ENCODE results near the gene LGALS1. TPM values are rescaled to one million over a fixed set of nuclear protein-coding genes. Genes with fewer than 3 reads are reported as not detected.

Gene LGALS1
- total and polyA plus RNA-seq, 4 donors = 35.6 to 138 (median 91.6) TPM

DNA sequence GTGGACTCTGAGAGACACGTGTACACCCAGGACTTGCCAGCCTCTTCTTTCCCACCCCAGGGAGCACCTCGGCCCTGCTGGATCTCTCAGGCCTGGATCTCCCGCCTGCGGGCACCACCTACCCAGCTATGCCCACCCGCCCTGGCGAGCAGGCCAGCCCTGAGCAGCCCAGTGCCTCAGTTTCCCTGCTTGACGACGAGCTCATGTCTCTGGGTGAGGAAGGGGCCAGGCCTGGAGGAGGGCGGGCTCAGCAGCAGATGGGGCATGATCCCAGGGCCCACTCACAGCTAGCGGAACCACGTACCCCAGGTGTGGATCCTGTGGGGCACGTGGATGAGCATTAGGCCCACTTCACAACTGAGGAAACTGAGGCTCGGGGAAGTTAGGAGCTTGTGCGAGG, 49.7 kb upstream of the LGALS1 start:
- no peak for DNase-seq (ENCODE audit: low spot score)
- TF ChIP-seq, protein P1, sequence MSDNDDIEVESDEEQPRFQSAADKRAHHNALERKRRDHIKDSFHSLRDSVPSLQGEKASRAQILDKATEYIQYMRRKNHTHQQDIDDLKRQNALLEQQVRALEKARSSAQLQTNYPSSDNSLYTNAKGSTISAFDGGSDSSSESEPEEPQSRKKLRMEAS (IDR thresholded peaks at IDR 0.05) = no peak
- TF ChIP-seq REST (IDR thresholded peaks at IDR 0.05) (no peak), SP1 (IDR thresholded peaks at IDR 0.05) (no peak), FOXA1 (IDR thresholded peaks at IDR 0.05) (no peak), TAF1 (conservative IDR thresholded peaks at IDR 0.05) (no peak), EGR1 (IDR thresholded peaks at IDR 0.05; ENCODE audit: low read depth in 2 of 2) (no peak), NR2F2 (IDR thresholded peaks at IDR 0.05) (no peak), FOXA2 (IDR thresholded peaks at IDR 0.05) (no peak), RXRA (IDR thresholded peaks at IDR 0.05) (no peak)
- TF ChIP-seq, protein P2, sequence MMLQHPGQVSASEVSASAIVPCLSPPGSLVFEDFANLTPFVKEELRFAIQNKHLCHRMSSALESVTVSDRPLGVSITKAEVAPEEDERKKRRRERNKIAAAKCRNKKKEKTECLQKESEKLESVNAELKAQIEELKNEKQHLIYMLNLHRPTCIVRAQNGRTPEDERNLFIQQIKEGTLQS (IDR thresholded peaks at IDR 0.05) = no peak

DNA sequence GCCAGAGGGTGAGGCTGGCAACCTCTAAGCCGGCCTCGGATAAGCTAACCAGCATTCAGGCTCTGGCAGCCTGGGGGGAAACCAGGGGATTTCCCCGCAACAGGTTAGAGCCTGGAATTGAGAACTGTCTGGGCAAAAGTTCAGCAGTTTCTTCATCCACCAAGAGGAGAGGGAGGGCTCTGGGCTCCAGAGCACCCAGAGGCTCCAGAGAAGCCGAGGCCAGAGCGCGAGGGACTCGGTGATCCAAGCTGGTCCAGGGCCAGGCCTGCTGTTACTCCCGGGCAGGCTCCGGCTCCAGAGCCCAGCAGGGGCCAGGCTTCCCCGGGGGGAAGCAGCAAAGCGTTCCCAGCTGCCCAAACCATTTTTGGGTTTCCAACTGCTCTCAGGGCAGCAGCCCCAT, 49.3 kb upstream of the LGALS1 start:
- peak overlapping the region in 1 of 2 donors; percentile 8 for H3K9ac ChIP-seq (ENCODE audit: low read depth in 1 of 2, low read length in 2 of 2)
- no peaks in the 10 kb centered on the region for H3K9me3 ChIP-seq (ENCODE audit: control insufficient read depth in 4 of 4, low read length in 3 of 4)
- peaks cover 13 to 44% (median 38%) of the 10 kb centered on the region in 4 donors for H3K4me1 ChIP-seq (ENCODE audit: control insufficient read depth in 4 of 4, insufficient read depth in 4 of 4, low read length in 3 of 4)
- DNase-seq (ENCODE audit: low spot score) = no peak
- TF ChIP-seq FOXA1 (IDR thresholded peaks at IDR 0.05) (no peak), ZBTB33 (IDR thresholded peaks at IDR 0.05) (no peak), HNF4A (conservative IDR thresholded peaks at IDR 0.05) (peak; percentile 85 to 92), SP1 (IDR thresholded peaks at IDR 0.05) (peak; percentile 98), RXRA (IDR thresholded peaks at IDR 0.05) (peak; percentile 87 to 93), REST (IDR thresholded peaks at IDR 0.05) (peak; percentile 60), HNF4G (IDR thresholded peaks at IDR 0.05) (peak; percentile 55), EGR1 (IDR thresholded peaks at IDR 0.05; ENCODE audit: low read depth in 2 of 2) (no peak), FOXA2 (IDR thresholded peaks at IDR 0.05) (no peak), NR2F2 (IDR thresholded peaks at IDR 0.05) (peak; percentile 26), YY1 (IDR thresholded peaks at IDR 0.05) (no peak), RAD21 (IDR thresholded peaks at IDR 0.05) (peak; percentile 58 to 59), TAF1 (conservative IDR thresholded peaks at IDR 0.05) (no peak), GABPA (IDR thresholded peaks at IDR 0.05 in 1 of 2, conservative IDR thresholded peaks at IDR 0.05 in 1 of 2) (peak in 1 of 2 donors; percentile 45), JUND (IDR thresholded peaks at IDR 0.05) (peak in 1 of 2 donors; percentile 68)
- TF ChIP-seq, protein P1 (IDR thresholded peaks at IDR 0.05) = no peak
- TF ChIP-seq, protein P3, sequence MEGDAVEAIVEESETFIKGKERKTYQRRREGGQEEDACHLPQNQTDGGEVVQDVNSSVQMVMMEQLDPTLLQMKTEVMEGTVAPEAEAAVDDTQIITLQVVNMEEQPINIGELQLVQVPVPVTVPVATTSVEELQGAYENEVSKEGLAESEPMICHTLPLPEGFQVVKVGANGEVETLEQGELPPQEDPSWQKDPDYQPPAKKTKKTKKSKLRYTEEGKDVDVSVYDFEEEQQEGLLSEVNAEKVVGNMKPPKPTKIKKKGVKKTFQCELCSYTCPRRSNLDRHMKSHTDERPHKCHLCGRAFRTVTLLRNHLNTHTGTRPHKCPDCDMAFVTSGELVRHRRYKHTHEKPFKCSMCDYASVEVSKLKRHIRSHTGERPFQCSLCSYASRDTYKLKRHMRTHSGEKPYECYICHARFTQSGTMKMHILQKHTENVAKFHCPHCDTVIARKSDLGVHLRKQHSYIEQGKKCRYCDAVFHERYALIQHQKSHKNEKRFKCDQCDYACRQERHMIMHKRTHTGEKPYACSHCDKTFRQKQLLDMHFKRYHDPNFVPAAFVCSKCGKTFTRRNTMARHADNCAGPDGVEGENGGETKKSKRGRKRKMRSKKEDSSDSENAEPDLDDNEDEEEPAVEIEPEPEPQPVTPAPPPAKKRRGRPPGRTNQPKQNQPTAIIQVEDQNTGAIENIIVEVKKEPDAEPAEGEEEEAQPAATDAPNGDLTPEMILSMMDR (IDR thresholded peaks at IDR 0.05; ENCODE audit: low read depth, low read length, missing input control) = no peak
- TF ChIP-seq, protein P2 (IDR thresholded peaks at IDR 0.05) = no peak
- H3K27me3 ChIP-seq (ENCODE audit: control insufficient read depth in 4 of 4, insufficient read depth in 4 of 4, low read length in 3 of 4) = no peaks in the 10 kb centered on the region
- H3K27ac ChIP-seq (ENCODE audit: low read depth in 1 of 2, low read length in 2 of 2) = peak overlapping the region; percentile 78 to 85
- H3K4me3 ChIP-seq (ENCODE audit: low read depth in 1 of 3, low read length in 3 of 3) = no peak overlapping the region
- 24% methylated on average over 11 of the region's 11 CpGs for WGBS
- H3K36me3 ChIP-seq (ENCODE audit: control insufficient read depth in 4 of 4, insufficient read depth in 3 of 4, low read depth in 1 of 4, low read length in 3 of 4) = peaks cover 0 to 17% (median 7%) of the 10 kb centered on the region in 4 donors

More for the DNA sequence above, 49.7 kb upstream of the LGALS1 start:
- H3K27me3 ChIP-seq (ENCODE audit: control insufficient read depth in 4 of 4, insufficient read depth in 4 of 4, low read length in 3 of 4) = no peaks in the 10 kb centered on the region
- no peak overlapping the region for H3K9ac ChIP-seq (ENCODE audit: low read depth in 1 of 2, low read length in 2 of 2)
- peaks cover 13 to 40% (median 36%) of the 10 kb centered on the region in 4 donors for H3K4me1 ChIP-seq (ENCODE audit: control insufficient read depth in 4 of 4, insufficient read depth in 4 of 4, low read length in 3 of 4)
- no peak overlapping the region for H3K4me3 ChIP-seq (ENCODE audit: low read depth in 1 of 3, low read length in 3 of 3)
- WGBS = 73% methylated on average over 14 of the region's 14 CpGs
- H3K36me3 ChIP-seq (ENCODE audit: control insufficient read depth in 4 of 4, insufficient read depth in 3 of 4, low read depth in 1 of 4, low read length in 3 of 4) = peaks cover 0 to 19% (median 10%) of the 10 kb centered on the region in 4 donors
- peak overlapping the region; percentile 78 to 85 for H3K27ac ChIP-seq (ENCODE audit: low read depth in 1 of 2, low read length in 2 of 2)
- H3K9me3 ChIP-seq (ENCODE audit: control insufficient read depth in 4 of 4, low read length in 3 of 4) = no peaks in the 10 kb centered on the region
